Inflammatory macrophage (primary cell): ENCODE results near the gene MLLT11.
"Not testable (repeated sequence)": the region's sequence is repeated elsewhere in the genome, so short reads cannot be mapped to it uniquely, and the experiment has no call there.

ENCODE experiments used
- DNase-seq, 2 donors: peaks; one replicate each; pipeline ENCODE4 v3.0.0-alpha.2; 2020 to 2022

Gene MLLT11

DNA sequence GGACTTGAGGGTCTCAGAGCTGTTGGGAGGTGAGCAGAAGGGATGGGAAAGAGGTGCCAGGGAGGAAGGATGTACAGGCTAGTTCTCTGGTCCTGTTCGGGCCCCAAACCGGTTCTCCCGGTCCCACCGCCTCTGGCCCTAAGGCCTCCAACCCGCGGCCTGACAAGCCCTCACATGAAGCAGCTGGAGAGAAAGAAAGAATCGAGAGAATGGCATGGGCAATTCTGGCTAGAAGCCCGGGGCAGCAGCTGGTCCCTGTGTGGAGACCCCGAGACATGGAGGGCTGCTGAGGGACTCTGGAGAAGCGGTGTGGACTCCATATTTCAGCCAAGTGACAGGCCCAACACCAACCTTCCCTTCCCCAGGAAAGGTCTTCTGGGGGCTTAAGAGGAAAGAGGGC, 1.5 kb upstream of the MLLT11 start:
- DNase-seq: no peak

- DNase-seq: peak; percentile 85 to 90
These were observed 839 bp upstream of the MLLT11 start, which contains the start of gene CDC42SE1 for GRCh38 chr1:151059109-151060006. Gene CDC42SE1, minus strand, starts transcription at chr1:151059622. Its CDS starts 3,892 bp downstream, at chr1:151055730.

DNA sequence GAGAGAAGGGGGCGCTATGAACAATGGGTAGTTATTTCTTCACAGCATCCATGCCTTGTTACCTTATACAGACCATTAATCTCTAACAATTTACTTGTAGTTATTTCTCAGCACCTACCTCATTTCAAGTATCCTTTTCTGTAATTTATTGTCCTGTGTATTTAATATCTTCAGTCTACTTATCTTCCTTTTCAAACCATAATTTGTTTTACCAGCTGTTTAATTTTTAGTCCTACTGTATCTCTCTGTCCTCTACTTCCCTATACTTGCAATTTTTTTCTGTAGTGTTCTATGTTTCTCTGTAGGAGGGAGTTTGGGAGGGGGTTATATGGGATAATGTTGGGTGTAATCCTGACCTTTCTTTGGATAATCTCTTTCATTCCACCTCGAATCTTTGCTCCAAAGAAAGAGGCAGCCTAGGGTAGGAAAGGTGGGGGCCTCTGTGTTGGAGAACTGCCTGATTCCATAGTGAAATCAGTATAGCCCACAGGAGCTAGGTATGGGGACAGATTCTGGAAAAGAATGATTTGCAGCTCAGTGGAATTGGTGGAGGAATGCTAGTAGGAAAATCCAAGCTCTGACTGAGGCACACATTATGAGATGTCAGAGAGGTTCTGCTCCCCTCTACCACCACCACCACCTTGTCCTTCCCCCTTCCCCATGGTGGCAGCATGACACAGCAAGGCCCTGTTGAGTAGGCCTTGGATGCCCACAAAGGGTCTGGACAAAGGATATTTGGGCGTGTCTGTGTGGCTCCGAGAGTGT, 642 bp downstream of the MLLT11 start:
- no peak for DNase-seq

DNA sequence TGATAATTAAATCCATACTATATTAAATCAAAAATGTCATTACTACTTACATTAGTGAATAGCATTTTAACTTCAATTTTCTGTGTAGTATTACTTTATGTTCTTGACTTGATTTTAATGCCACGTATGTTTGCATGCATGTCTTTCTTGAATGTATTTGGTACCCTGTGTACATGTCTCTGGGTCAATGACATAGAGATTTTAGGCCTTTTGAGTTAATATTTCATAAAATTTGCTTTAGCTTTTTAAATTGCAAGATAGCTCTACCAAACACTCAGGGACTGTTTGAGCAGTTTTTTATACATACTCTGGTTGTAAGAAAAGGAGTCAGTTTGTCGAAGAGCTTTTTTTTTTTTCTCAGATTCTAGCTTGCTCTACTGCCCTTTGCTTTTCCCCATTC, 1.5 kb downstream of the MLLT11 start:
- DNase-seq: no peak

DNA sequence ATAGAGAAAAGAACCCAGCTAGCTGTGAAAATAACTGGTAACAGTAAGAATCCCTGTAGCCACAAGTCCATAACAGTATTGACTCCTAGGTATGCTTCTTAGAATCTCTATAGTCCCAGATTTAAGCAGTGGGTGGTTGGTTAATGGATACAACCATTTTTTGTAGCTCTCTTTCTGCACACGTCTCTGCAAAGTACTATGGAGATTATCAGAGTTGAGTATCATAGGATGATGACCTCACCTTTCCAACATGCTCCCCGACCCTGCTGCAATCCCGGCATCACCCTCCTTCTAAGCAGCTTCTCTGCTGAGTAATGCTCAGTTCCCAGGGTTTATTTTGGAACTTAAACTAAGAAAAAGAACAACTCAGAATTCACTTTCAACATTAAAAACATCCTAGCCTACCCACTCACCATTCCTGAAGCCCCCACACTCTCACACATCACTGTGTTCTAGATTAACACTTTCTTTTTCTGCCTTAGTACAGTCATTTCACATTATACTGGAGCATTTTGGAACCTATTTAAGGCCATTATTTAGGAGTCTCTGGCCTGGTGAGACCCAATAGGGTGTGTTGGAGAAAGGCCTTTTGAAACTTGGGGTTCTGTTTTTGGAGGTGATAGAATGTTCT, 2.7 kb downstream of the MLLT11 start:
- peak in 1 of 2 donors; percentile 13 for DNase-seq

- DNase-seq: no peak
These were observed 5.0 kb downstream of the MLLT11 start for GRCh38 chr1:151065089-151065645.

DNA sequence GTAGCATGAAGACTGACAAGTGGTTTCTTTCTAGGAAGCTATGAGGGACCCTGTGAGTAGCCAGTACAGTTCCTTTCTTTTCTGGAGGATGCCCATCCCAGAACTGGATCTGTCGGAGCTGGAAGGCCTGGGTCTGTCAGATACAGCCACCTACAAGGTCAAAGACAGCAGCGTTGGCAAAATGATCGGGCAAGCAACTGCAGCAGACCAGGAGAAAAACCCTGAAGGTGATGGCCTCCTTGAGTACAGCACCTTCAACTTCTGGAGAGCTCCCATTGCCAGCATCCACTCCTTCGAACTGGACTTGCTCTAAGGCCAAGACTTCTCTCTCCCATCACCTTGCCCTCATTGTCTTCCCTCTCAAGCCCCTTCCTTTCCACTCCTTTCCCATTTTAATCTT, 7.0 kb downstream of the MLLT11 start:
- no peak for DNase-seq

DNA sequence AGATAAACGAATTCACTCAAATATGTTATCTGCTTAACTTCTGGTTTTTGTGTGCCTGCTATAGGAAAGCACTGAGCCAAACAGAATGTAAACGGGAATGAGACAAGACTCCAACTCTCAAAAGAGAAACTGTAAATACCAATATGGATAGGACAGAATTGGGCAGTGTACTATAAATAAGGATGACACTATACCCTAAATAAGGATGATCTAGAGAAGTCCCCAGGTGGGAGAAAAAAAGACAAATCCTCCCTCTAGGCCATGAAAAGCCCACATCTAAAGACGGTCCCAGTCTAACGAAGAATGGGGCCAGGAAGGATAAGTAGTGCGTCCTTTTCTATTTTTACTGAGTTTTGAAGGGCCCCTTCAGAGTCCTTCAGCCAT, 8.9 kb downstream of the MLLT11 start:
- no peak for DNase-seq

DNA sequence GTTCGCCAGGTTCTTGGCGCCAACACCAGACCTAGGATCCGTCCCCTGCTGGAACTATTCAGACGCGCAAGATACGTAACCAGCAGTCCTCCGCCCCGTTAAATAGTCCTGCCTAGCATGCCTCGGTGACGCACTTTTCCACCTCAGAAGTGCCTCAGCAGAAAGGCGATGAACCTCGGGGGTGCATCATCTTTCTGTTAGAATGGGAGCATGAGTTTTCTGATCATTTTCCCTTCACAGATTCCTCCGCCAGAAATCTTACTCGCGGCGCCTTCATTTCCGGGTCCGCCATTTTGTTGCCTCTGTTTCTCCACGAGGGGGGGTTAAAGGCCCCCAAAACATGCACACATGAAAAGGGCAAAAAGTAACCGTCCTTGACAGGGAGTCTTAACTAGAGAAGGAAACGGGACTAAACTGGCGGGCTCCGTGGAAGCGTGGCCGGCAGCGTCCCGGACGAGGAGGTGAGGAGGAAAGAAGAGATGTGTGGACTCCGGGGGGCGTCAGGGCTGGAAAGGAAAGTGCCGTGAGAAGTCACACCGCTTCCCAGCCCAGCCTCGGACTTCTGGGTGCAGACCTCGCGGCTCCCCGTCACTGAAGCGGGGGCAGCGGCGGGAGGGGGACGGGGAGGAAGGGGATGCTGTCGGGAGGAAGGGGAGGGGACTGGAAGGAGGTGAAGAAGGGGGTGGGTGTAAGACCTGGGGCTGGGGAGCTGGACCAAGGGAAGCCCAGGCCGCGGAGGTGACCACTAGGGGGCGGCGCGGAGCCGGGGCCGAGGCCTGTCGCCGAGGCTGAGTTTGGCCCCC, 10.5 kb downstream of the MLLT11 start, which contains the start of gene GABPB2:
GABPB2 (plus strand) TSS at position 288 of the 803 bp plus-strand sequence. CDS start 17,429 bp downstream, outside the sequence.
- peak; percentile 83 to 84 for DNase-seq

- no peak for DNase-seq
These were observed 12.0 kb downstream of the MLLT11 start for GRCh38 chr1:151072224-151072623.

DNA sequence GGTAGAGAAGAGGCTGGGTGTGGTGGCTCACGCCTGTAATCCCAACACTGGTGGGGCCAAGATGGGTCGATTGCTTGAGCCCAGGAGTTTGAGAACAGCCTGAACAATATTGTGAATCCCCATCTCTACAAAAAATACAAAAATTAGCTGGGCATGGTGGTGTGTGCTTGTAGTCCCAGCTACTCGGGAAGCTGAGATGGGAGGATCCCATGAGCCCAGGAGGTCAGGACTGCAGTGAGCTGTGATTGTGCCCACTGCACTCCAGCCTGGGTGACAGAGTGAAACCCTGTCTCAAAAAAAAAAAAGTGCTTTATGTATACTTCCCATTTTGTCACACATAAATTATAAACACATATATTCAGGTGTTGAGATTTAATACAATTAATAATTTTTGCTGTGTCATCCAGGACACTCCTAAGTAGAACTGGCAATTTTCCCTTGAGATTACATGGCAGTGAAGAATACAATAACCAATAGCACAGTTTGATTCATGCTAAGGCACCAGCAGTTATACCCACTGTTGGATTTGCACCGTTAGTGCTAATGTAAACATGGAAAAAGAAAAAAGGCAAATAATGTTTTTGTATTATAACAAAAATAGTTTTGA, 25.9 kb downstream of the MLLT11 start:
- DNase-seq: no peak

GRCh38 chr1:151097426-151097825, 37.2 kb downstream of the MLLT11 start:
- not testable (repeated sequence) for DNase-seq

GRCh38 chr1:151098126-151098525, 37.9 kb downstream of the MLLT11 start:
- no peak for DNase-seq

DNA sequence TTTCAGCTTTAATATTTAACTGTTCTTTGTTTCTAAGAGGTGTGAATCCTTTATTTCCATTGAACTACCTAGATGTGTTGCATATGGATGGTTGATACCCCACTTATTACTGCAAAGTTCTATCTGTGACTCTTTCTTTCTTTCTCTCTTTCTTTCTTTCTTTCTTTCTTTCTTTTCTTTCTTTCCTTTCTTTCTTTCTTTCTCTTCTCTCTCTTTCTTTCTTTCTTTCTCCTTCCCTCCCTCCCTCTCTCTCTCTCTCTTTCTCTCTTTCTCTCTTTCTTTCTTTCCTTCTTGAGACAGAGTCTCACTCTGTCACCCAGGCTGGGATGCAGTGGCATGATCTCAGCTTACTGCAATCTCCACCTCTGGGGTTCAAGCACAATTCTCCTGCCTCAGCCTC, 44.4 kb downstream of the MLLT11 start:
- DNase-seq: no peak

DNA sequence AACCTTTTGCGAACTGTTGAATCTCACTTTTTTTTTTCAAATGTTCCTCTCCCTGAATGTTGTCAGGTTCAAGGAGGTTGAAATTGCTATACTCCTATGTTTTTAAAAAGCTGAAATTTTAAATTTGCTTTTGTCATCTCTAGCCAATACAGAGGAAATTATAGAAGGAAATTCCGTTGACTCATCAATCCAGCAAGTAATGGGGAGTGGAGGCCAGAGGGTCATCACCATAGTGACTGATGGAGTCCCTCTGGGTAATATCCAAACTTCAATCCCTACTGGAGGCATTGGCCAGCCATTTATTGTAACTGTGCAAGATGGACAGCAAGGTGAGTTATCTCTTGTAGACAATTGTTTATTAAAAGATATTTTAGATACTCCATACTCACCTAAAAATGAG, 46.7 kb downstream of the MLLT11 start:
- DNase-seq: no peak

DNA sequence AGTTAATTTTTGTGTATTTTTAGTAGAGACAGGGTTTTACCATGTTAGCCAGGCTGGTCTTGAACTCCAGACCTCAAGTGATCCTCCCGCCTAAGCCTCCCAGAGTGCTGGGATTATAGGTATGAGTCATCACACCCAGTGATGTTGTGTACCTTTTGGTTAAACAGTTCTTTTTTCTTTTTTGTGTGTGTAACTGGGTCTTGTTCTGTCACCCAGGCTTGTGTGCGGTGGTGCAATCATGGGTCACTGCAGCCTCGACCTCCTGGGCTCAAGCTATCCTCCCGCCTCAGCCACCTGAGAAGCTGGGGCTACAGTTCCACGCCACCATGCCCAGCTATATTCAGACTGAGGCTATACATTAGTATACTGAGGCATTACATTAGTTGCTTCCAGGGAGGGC, 48.1 kb downstream of the MLLT11 start:
- no peak for DNase-seq

DNA sequence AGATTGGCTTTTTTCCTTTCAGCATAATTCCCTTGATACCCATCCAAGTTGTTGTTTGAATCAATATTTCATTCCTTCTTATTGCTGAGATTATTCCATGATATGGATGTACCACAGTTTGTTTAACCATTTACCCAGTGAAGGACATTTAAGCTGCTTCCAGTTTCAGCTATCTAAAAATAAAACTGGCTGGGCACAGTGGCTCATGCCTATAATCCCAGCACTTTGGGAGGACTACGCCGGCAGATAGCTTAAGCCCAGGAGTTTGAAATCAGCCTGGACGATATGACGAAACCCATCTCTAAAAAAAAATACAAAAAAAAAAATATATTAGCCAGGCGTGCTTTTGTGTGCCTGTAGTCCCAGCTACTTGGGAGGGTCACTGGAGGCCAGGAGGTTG, 53.7 kb downstream of the MLLT11 start:
- DNase-seq: no peak
